NCI-H1417 treated with DMSO at 0.1 percent for 48 hours (cell line): ENCODE results near the gene SH3BP1.
"Not testable (repeated sequence)": the region's sequence is repeated elsewhere in the genome, so short reads cannot be mapped to it uniquely, and the experiment has no call there.

Experiments used
- DNase-seq: peaks from one replicate; lab custom pipeline; 2025; lab: John Stamatoyannopoulos, UW

SH3BP1 gene

DNA sequence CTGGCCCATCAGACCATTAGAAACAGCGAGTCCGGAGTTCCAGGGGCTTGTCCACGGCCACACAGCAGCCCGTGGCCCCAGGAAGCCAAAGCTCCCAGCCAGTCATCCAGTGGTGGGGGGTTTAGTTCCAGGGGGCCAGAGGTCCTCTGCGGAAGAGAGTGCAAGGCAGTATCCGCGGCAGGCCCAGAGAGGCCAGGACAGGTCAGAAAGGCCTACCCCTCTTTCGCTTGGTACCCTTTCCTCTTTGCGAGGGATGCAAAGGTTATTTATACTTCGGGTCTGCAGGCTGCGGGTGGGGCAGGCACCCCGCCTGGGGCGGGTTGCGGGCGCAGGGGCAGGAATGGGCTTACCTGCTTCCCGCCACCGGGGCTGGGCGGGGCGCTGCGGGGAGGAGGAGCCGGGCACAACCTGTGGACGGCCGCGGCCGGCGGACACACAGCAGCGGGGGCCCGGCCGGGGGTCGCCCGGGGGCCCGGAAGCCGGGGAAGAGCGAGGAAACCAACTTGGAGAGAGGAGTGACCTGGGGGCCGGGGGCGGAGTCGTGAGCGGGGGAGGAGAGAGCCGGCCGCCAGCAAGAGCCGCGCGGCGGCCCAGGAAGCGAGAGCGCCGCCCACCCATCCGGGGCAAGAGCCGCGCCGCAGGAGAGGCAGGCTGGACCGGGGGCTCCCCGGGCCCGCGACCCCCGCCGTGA, at the start of gene SH3BP1:
Gene SH3BP1, plus strand, starts transcription at position 600 of the 691 bp plus-strand sequence. CDS start 119 bp downstream, outside the sequence.
- no peak for DNase-seq

DNA sequence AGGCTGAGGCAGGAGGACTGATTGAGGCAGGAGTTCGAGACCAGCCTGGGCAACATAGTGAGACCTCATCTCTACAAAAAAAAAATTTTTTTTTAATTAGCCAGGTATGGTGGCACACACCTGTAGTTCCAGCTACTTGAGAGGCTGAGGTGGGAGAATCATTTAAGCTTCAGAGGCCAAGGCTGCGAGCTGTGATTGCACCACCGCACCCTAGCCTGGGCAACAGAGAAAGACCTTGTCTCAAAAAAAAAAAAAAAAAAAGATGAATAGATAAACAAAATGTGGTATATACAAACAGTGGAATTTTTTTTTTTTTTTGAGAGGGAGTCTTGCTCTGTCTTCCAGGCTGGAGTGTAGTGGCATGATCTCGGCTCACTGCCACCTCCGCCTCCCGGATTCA, 48.4 kb upstream of the SH3BP1 start:
- not testable (repeated sequence) for DNase-seq

- DNase-seq: no peak
Measured at GRCh38 chr22:37591823-37592404, 47.6 kb upstream of the SH3BP1 start.

- no peak for DNase-seq
Measured at GRCh38 chr22:37594237-37594636, 45.2 kb upstream of the SH3BP1 start.

DNA sequence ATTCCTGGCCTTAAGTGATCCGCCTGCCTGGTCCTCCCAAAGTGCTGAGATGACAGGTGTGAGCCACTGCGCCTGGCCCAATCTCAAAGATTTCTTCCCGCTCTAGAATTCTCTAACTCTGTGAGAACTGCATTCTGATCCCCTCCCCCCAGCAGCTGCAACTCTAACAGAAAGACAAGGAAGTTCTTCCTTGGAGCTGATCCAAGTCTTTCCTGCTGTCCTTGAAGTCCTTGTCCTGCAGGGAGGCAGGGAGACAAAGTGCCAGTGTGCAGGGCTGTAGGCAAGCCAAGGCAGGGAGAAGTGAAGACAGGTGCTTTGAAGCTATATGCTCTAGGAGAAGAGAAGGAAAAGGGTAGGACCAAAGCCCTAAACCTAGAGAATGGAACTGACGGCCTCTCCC, 40.3 kb upstream of the SH3BP1 start:
- no peak for DNase-seq

GRCh38 chr22:37601203-37601539, 38.3 kb upstream of the SH3BP1 start:
- no peak for DNase-seq

DNA sequence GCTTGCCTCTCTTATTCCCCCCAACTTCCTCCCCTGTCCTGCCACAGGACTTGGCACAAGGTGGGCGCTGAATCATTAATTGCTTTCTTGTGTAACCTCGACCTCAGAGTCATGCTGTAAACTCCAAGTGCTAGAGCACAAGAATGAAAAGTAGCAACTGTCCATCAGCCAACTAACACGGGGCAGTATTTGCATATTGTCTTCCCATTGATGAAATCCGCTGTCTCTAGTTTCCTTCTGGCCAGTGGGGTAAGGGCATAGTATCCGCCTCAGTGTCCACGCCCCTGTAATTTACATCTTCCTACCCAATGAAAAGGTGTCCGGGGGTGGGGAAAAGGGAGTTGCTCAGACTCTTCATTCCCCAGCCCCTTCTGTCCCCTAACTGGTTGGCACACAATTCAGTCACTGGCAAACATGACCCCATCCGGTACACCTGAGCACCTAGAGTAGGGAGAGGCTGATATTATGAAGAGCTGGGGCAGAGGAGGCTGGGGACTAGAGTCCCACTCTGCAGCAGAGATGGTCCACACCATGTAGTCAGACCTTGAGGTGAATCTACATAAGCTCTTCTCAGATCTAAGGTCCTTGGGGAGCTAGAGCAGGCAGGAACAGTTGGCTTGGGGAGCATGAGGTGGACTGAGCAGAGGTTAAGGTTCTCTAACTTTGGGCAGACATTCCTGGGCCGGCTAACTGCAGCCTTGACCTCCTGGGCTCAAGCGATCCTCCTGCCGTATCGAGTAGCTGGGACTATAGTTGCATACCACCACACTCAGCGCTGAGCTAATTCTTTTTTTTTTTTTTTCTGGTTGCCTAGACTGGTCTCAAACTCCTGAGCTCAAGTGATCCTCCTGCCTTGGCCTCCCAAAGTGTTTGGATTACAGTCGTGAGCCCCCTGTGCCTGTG, 37.7 kb upstream of the SH3BP1 start:
- no peak for DNase-seq

DNA sequence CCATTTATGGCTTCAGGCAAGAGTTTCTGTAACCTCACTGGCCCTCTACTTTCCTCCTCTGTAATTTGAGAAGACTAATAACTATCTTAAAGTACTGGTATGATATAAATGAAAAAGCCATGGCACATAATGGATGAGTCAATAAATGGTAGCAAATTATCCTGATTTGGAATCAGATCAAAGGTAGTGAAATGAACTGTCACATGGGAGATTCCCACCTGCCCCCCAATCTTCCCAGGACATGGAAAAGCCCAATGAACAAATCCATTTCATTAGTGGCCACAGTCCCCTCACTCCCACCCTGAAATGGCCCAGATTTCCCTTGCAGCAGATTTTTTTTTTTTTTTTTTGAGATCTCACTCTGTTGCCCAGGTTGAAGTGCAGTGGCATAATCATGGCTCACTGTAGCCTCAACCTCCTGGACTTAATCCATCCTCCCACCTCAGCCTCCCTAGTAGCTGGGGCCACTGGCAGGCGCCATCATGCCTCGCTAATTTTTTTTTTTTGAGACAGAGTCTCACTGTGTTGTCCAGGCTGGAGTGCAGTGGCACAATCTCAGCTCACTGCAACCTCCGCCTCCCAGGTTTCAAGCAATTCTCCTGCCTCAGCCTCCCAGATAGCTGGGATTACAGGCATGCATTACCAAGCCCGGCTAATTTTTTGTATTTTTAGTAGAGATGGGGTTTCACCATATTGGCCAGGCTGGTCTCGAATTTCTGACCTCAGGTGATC, 36.8 kb upstream of the SH3BP1 start:
- not testable (repeated sequence) for DNase-seq

DNA sequence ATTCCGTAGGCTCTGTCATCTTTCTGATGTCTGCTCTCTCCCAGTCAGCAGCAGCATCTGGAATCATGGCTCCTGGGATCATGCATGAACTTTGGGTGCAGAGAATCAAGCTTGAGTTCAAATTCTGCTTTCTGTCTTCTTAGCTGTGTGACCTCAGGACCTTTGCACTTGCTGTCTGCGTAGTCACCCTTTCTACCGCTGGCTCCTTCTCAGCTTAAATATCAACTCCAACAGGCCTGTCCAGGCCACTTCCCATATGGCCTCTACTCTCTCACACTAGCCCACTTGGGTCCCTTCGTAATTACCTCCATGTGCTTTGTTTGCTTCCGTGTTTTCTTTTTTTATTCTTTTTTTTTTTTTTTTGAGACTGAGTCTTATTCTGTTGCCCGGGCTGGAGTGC, 35.4 kb upstream of the SH3BP1 start:
- DNase-seq: no peak

- DNase-seq: no peak
Measured at GRCh38 chr22:37604875-37605274, 34.6 kb upstream of the SH3BP1 start.

DNA sequence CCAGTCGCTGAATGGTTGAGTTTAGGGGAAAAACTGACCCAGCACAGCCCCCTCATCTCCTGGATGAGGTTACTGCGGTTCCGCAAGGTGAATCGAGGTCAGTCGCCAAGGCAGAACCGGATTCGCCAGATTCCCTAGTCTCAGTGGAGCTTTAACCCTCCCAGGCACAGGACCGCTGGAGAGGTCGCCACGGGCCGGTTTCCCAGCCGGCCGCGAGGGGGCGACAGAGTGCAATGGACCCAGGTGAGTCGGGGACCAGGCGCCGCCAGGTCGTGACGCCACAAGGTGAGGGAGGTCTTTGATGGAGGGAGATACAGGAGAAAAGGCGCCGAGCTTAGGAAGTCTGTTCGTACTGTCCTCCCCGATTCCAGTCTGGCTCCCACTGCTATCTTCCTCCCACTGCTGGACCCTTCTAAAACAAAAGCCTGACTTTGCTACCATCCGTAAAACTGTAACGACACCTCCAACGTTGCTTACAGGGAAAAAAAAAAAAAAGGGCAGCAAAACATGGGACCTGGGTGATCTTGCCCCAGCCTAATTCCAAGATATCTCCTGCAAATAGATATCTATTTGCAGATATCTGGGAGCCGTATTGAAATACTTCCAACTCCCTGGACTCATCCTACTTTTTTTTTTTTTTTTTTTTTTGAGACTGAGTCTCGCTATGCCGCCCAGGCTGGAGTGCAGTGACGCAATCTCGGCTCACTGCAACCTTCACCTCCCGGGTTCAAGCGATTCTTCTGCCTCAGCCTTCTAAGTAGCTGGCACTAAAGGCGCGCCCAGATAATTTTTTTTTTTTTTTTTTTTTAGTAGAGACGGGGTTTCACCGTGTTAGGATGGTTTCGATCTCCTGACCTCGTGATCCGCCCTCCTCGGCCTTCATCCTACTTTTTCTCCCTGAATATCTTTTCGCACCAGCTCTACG, 32.2 kb upstream of the SH3BP1 start:
- peak; percentile 44 for DNase-seq

- no peak for DNase-seq
Measured at GRCh38 chr22:37607935-37608476, 31.5 kb upstream of the SH3BP1 start.

- peak; percentile 60 for DNase-seq
Measured at GRCh38 chr22:37608477-37609239, 30.8 kb upstream of the SH3BP1 start, which contains the start of gene GGA1. Gene GGA1, plus strand, starts transcription at chr22:37608834. Its CDS starts 27 bp downstream, at chr22:37608861.

- no peak for DNase-seq
Measured at GRCh38 chr22:37609240-37610152, 30.0 kb upstream of the SH3BP1 start.

- not testable (repeated sequence) for DNase-seq
Measured at GRCh38 chr22:37610153-37610475, 29.4 kb upstream of the SH3BP1 start.

- no peak for DNase-seq
Measured at GRCh38 chr22:37610480-37611129, 28.9 kb upstream of the SH3BP1 start.

DNA sequence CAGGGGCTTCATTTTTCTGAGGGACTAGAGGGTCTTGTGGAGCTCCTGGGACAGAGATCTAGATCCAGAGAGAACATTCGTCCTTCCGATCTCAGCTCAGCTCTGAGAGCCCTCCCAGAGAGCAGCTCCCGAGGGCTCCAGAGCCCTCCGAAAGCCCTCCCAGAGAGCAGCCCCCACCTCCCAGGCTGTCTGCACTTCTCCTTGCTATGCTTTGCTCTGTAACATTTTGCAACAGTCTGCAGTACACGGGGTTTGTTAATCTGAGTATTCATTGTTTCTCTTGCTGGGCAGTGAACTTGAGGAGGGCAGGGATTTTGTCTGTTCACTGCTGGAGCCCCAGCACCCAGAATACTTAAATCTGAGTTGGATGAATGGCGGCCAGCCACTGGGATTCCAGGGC, 28.3 kb upstream of the SH3BP1 start:
- DNase-seq: no peak
